Endothelial cell (in vitro differentiated cells): Measurements from ENCODE around the gene SPATA31A7. TPM values are rescaled to one million over a fixed set of nuclear protein-coding genes. Genes with fewer than 3 reads are reported as not detected.
"Not testable (repeated sequence)": the region's sequence is repeated elsewhere in the genome, so short reads cannot be mapped to it uniquely, and the experiment has no call there.

ENCODE experiments used
- DNase-seq: peaks from one replicate; pipeline ENCODE4 v3.0.0; 2021; ENCODE audit warnings: low spot score
- H3K27ac Mint-ChIP-seq: one replicate; pipeline ENCODE4 v1.8.0; 2021; ENCODE audit warnings: mixed read lengths, inconsistent platforms; ENCODE audit not compliant: unreplicated experiment
- H3K27me3 Mint-ChIP-seq: one replicate; pipeline ENCODE4 v1.8.0; 2021; ENCODE audit warnings: mild to moderate bottlenecking, moderate library complexity, mixed read lengths, inconsistent platforms; ENCODE audit not compliant: unreplicated experiment
- H3K36me3 Mint-ChIP-seq: one replicate; pipeline ENCODE4 v1.8.0; 2021; ENCODE audit warnings: mild to moderate bottlenecking, low read depth, mixed read lengths, inconsistent platforms; ENCODE audit not compliant: unreplicated experiment
- H3K4me1 Mint-ChIP-seq: one replicate; pipeline ENCODE4 v1.8.0; 2021; ENCODE audit warnings: mild to moderate bottlenecking, mixed read lengths, inconsistent platforms; ENCODE audit not compliant: unreplicated experiment
- H3K4me3 Mint-ChIP-seq: one replicate; pipeline ENCODE4 v1.8.0; 2021; ENCODE audit warnings: mild to moderate bottlenecking, mixed read lengths, inconsistent platforms; ENCODE audit not compliant: unreplicated experiment
- H3K9me3 Mint-ChIP-seq: one replicate; pipeline ENCODE4 v1.8.0; 2021; ENCODE audit warnings: mixed read lengths, inconsistent platforms; ENCODE audit not compliant: unreplicated experiment
- long read RNA-seq: library from polyadenylated mRNA; unstranded; transcript quantifications from one replicate; pipeline ENCODE4 v2.0.0, GENCODE V29; 2020; ENCODE audit not compliant: unreplicated experiment
- total RNA-seq: library from RNA; stranded (reverse); fragmentation: NEBNext Ultra II Directional; extraction: Animal tissue kit (Norgen Biotek cat#: 25700); gene quantifications from one replicate; pipeline ENCODE4 v1.2.1, GENCODE V29; 2021; ENCODE audit not compliant: unreplicated experiment

Gene SPATA31A7
- total RNA-seq, result not detected
- long read RNA-seq, result 0 reads

DNA sequence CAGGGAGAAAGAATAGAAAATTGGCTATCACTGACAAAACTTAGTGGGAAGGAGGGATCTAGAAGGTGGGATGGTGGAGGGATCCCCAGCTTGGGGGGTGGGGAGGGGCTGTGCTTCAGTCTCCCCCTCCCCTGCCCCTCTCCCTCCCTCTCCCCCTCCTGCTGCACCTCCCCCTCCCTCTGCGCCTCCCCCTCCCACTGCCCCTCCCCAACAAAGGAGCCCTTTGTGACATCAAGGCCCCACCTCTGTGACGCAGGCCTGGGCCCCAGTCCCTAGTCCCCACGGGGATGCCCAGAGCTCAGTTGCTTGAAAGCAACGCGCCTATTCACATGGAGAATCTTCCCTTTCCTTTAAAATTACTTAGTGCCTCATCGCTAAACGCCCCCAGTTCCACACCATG, at the start of gene SPATA31A7:
Gene SPATA31A7, plus strand, starts transcription at position 301 of the 400 bp plus-strand sequence. Its CDS starts 29 bp downstream, at position 330.
- H3K27ac Mint-ChIP-seq, H3K36me3 Mint-ChIP-seq, H3K27me3 Mint-ChIP-seq, DNase-seq, H3K4me3 Mint-ChIP-seq, H3K9me3 Mint-ChIP-seq, H3K4me1 Mint-ChIP-seq: not testable (repeated sequence)

DNA sequence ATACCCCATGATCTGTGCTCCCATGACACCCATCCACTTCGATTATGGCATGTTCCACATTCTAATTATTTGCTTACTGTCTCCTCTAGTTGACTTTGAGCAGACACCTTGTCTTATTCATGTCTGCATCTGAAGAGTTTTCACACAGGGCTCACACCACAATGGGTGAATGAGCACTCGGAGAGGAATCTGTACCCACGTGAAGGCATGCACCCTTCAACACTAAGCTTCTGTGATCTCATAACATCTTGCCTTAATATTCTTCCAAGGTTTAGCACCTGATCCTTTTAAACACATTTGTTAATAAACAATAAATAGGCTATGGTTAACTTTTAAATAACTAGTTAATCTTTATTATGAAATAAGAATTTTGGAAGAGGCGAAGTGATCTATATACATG, 36.6 kb downstream of the SPATA31A7 start:
- H3K36me3 Mint-ChIP-seq, H3K27me3 Mint-ChIP-seq, H3K4me3 Mint-ChIP-seq, DNase-seq, H3K4me1 Mint-ChIP-seq, H3K9me3 Mint-ChIP-seq, H3K27ac Mint-ChIP-seq: not testable (repeated sequence)
